HFF-Myc (cell line): ENCODE data around the gene FHIT.

Source experiments
- DNase-seq: peaks from one replicate; pipeline ENCODE4 v3.0.0-alpha.2; 2011; ENCODE audit warnings: low read depth; ENCODE audit errors: extremely low read depth
- H3K4me3 ChIP-seq: replicated peaks from 2 replicates; pipeline ENCODE4 v1.5.1; 2011; ENCODE audit warnings: low read depth, mild to moderate bottlenecking, control low read depth, low read length
- TF ChIP-seq, protein P1 (sequence below): IDR thresholded peaks from 2 replicates; pipeline ENCODE4 v1.5.1; 2012; ENCODE audit warnings: mild to moderate bottlenecking, low read depth, low read length, control low read depth; ENCODE audit errors: missing control alignments

FHIT gene

DNA sequence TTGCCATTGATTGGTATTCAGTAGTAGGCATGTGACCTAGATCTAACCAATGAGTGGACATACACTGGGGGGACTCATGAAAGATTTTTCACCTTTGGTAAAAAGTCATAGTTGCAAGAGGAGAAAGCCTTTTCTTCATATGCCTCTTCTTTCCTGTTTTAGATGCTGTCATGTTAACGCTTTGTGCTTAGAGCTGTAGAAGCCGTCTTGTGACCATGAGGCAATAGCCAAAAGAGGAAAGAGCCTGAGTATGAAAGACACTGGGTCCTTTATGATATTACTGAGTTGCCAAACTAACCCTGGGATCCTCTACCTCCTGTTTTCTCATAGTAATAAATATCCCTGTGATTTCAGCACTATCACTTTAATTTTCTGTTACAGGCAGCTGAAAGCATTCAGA is 396.0 kb downstream of the FHIT start:
- TF ChIP-seq, protein P1, sequence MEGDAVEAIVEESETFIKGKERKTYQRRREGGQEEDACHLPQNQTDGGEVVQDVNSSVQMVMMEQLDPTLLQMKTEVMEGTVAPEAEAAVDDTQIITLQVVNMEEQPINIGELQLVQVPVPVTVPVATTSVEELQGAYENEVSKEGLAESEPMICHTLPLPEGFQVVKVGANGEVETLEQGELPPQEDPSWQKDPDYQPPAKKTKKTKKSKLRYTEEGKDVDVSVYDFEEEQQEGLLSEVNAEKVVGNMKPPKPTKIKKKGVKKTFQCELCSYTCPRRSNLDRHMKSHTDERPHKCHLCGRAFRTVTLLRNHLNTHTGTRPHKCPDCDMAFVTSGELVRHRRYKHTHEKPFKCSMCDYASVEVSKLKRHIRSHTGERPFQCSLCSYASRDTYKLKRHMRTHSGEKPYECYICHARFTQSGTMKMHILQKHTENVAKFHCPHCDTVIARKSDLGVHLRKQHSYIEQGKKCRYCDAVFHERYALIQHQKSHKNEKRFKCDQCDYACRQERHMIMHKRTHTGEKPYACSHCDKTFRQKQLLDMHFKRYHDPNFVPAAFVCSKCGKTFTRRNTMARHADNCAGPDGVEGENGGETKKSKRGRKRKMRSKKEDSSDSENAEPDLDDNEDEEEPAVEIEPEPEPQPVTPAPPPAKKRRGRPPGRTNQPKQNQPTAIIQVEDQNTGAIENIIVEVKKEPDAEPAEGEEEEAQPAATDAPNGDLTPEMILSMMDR: no peak
- no peak for DNase-seq
- no peak overlapping the region for H3K4me3 ChIP-seq

DNA sequence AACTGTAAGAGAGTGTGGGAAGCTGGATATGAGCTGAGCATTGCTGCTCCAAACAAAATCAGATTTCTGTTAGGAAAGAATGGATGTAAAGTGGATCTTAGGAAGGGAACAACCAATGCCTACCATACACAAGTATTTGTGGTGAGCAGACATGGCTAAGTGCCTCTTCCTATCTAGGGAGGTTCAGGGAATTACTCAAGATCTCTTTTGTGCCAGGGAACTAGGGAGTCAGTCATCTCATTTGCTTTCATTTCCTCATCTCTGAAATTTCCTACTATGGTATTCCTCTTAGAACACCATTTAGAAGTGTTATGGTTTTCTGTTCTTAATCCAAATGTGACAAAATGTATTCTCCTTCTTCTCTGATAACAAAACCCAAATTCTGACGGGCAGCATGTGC is 396.5 kb downstream of the FHIT start:
- no peak for DNase-seq
- no peak overlapping the region for H3K4me3 ChIP-seq
- TF ChIP-seq, protein P1: no peak

DNA sequence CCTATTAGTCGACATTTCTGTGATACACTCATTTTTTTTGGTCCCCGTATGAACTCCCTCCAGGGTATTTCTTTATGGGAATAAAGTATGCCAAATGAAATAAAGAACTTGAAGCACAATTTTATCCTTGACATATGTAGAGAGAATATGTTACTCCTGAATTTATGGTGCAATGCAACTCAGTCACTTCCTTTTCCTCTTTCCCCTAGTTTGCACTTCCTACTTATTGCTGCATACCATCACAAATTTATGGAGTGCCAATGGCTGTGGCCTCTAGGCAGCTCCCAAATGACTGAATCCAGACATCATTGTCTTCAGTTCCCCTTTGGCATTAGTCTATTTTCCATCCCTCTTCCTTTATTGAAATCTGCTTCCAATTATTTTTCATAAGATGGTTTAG is 403.5 kb downstream of the FHIT start:
- TF ChIP-seq, protein P1: no peak
- no peak for DNase-seq
- no peak overlapping the region for H3K4me3 ChIP-seq

DNA sequence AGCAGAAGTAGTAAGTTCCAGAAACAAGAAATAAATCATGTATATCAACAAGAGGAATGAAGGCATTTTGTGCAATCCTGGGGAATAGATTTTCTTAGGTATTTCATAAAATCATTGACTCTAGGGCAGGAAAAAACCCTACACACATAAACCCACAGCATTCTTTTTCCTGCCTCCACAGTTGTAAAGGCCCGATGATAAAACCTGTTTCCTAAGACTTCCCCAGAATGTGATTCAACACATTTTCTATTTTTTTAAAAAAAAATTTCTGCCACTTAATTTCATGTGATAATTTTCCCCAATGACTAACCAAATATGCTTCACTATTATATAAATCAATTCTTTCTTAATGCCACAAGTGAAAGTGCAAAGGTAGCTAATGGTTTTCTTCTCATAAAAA is 407.0 kb downstream of the FHIT start:
- H3K4me3 ChIP-seq: no peak overlapping the region
- TF ChIP-seq, protein P1: no peak
- no peak for DNase-seq

DNA sequence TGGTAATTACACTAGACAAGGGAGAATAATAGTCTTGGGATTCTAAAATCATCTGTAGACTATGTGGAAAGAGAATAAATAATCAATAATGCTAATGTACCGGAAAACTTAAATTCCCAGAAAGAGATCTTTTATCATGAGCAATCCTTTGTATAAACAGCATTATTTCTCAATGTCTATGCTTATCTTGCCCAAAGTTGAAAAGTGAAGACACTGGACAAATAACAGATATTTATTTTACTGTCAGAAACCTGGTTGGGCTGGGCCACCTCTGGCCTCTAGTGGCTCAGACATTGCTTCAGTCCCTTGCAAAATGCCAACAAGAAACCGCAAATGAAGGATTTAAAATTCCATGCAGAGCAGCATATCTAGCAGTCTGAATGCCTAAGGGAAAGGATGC is 409.9 kb downstream of the FHIT start:
- H3K4me3 ChIP-seq: no peak overlapping the region
- no peak for DNase-seq
- TF ChIP-seq, protein P1: no peak

DNA sequence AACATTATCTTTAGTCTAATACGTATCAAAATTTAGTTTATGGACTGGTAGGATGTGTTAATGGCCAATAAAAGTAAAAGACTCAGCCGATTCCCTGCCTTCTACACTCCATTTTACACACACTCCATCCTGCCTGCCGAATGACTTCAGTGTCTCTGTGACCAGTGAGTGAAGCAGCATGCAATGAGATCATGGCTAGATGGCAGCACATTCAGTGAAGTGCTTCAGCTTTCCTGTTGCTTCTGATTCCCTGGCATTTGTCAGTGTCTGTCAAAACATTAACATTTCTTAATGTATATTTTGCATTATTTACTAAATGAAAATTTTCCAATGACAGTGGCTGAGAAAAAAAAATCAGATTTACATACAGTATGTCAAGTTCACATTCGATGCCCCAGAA is 412.0 kb downstream of the FHIT start:
- DNase-seq: no peak
- H3K4me3 ChIP-seq: no peak overlapping the region
- TF ChIP-seq, protein P1: no peak

DNA sequence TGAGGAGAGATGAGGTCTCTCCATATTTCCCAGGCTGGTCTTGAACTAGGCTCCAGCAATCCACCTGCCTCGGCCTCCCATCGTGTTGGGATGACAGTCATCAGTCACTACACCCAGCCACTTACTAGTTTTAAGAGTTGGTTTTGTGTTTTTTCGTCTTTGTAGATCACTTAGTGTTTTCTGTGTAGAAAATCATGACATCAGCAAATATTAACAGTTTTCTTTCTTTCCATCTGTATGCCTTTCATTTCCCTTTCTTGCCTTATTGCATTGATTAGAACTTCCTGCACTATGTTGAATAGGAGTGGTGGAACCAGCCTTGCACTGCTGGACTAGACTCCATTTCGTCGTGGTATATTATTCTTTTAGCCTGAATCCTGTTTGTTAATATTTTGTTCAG is 415.5 kb downstream of the FHIT start:
- no peak overlapping the region for H3K4me3 ChIP-seq
- TF ChIP-seq, protein P1: no peak
- DNase-seq: no peak
